ELF-1 (cell line): Measurements from ENCODE around the gene MT1B.
"Not testable (repeated sequence)": the region's sequence is repeated elsewhere in the genome, so short reads cannot be mapped to it uniquely, and the experiment has no call there.

Experiments used
- DNase-seq: peaks from one replicate; pipeline ENCODE4 v3.0.0-alpha.2; 2016; ENCODE audit warnings: low read depth, low spot score

Gene MT1B

GRCh38 chr16:56667581-56668571 is 16.2 kb downstream of the MT1B start, which contains the start of gene MT1G:
Gene MT1G (minus strand): TSS chr16:56668065. CDS start chr16:56667993, 72 bp downstream.
- peak; percentile 70 for DNase-seq

GRCh38 chr16:56669005-56669839 is 17.5 kb downstream of the MT1B start, which contains the start of gene MT1H:
Gene MT1H (plus strand): TSS chr16:56669814. CDS start chr16:56669885, 71 bp downstream.
- DNase-seq: no peak

- DNase-seq: no peak
Observed at GRCh38 chr16:56669840-56670619, 18.3 kb downstream of the MT1B start.

- DNase-seq: no peak
Observed at GRCh38 chr16:56670620-56670934, 18.9 kb downstream of the MT1B start.

GRCh38 chr16:56671691-56672090 is 20.0 kb downstream of the MT1B start:
- DNase-seq: not testable (repeated sequence)

- DNase-seq: not testable (repeated sequence)
Observed at GRCh38 chr16:56672171-56672570, 20.5 kb downstream of the MT1B start.

GRCh38 chr16:56672761-56673536 is 21.3 kb downstream of the MT1B start:
- DNase-seq: no peak

- peak; percentile 84 for DNase-seq
Observed at GRCh38 chr16:56673921-56674320, 22.2 kb downstream of the MT1B start.

GRCh38 chr16:56674570-56674969 is 22.9 kb downstream of the MT1B start:
- DNase-seq: not testable (repeated sequence)

- DNase-seq: peak; percentile 37
Observed at GRCh38 chr16:56675685-56676210, 24.1 kb downstream of the MT1B start.

GRCh38 chr16:56677474-56677873 is 25.8 kb downstream of the MT1B start:
- DNase-seq: no peak

GRCh38 chr16:56679078-56679730 is 27.5 kb downstream of the MT1B start:
- no peak for DNase-seq

GRCh38 chr16:56679818-56680217 is 28.1 kb downstream of the MT1B start:
- DNase-seq: no peak

- DNase-seq: peak; percentile 91
Observed at GRCh38 chr16:56681939-56682702, 30.4 kb downstream of the MT1B start, which contains the start of gene MT1X. Gene MT1X (plus strand): TSS chr16:56682470. CDS start chr16:56682541, 71 bp downstream.

GRCh38 chr16:56682703-56683397 is 31.2 kb downstream of the MT1B start:
- DNase-seq: no peak

- no peak for DNase-seq
Observed at GRCh38 chr16:56683424-56684172, 31.9 kb downstream of the MT1B start.

GRCh38 chr16:56684256-56684925 is 32.7 kb downstream of the MT1B start:
- DNase-seq: no peak
